GM12878 (cell line): Measurements from ENCODE around the gene GABRB1.

Source experiments
- CEBPB ChIP-seq, 2 experiments: fragments of 150-350 bp in 1 of 2; IDR thresholded peaks; 2 replicates each; pipeline ENCODE4 v1.6.1; 2012 to 2014; ENCODE audit warnings: low read depth in 2 of 2, low read length in 2 of 2, borderline replicate concordance in 1 of 2, inconsistent platforms in 1 of 2
- EZH2 ChIP-seq: IDR thresholded peaks from 2 replicates; pipeline ENCODE4 v1.6.1; 2012; ENCODE audit warnings: low read depth, mild to moderate bottlenecking, control low read depth, inconsistent platforms, low read length, borderline replicate concordance; ENCODE audit not compliant: control insufficient read depth
- FOS ChIP-seq: IDR thresholded peaks from 3 replicates; pipeline ENCODE4 v1.6.1; 2011; ENCODE audit warnings: borderline replicate concordance; ENCODE audit not compliant: insufficient read length; ENCODE audit errors: extremely low read depth
- GABPA ChIP-seq: IDR thresholded peaks from 2 replicates; pipeline ENCODE4 v1.6.1; 2014; ENCODE audit warnings: antibody characterized with exemption, low read depth, mild to moderate bottlenecking, inconsistent platforms
- SUZ12 ChIP-seq: fragments of 200-600 bp; sonication (generic); IDR thresholded peaks from one replicate; pipeline ENCODE4 v1.6.1; 2018; ENCODE audit warnings: antibody characterized with exemption, mild to moderate bottlenecking; ENCODE audit not compliant: unreplicated experiment
- TAF1 ChIP-seq: IDR thresholded peaks from 2 replicates; pipeline ENCODE4 v1.6.1; 2011; ENCODE audit warnings: mild to moderate bottlenecking, low read depth, low read length, borderline replicate concordance
- TBL1XR1 ChIP-seq: IDR thresholded peaks from 2 replicates; pipeline ENCODE4 v1.6.1; 2012; ENCODE audit warnings: low read depth, low read length, improper control_type of control experiment
- TCF7 ChIP-seq: IDR thresholded peaks from 2 replicates; pipeline ENCODE4 v1.6.1; 2014; ENCODE audit warnings: antibody characterized with exemption, borderline replicate concordance

DNA sequence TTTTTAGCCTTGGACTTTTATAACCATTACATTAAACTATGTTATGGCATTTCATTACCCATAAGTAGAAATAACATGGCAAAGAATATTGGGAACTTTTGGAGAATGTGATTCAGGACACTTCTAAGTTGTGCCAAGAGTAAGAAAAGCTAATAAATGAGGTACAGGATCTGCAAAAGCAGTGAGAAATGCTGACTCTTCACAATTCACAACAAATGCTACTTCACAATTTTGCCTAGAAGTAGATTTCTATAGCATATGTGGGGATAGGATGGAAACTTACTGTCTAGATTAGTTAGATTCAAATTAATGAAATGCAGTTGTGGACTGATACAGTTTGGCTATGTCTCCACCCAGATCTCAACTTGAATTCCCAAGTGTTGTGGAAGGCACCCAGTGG is 258.4 kb downstream of the GABRB1 start:
- TF ChIP-seq SUZ12 = no peak
- TF ChIP-seq EZH2 = no peak
- no peak for TF ChIP-seq GABPA
- no peak for TF ChIP-seq CEBPB (IDR thresholded peaks at IDR 0.05; ENCODE audit: borderline replicate concordance in 1 of 2, low read depth in 2 of 2, low read length in 2 of 2)
- no peak for TF ChIP-seq TBL1XR1
- TF ChIP-seq TCF7 = no peak
- no peak for TF ChIP-seq FOS
- no peak for TF ChIP-seq TAF1
